Tibial nerve (tissue), 4 donors: ENCODE measurements around the gene QSOX2. TPM values are rescaled to one million over a fixed set of nuclear protein-coding genes. Genes with fewer than 3 reads are reported as not detected.

ENCODE experiments used
- DNase-seq, 2 donors: peaks; one replicate each; pipeline ENCODE4 v3.0.0-alpha.2; 2019; ENCODE audit warnings: low spot score in 2 of 2
- H3K27ac ChIP-seq, 4 donors: fragments of 200-600 bp; sonication (generic) in 3 of 4; one replicate each; pipeline ENCODE4 v1.5.1; 2017 to 2019; ENCODE audit warnings: mild to moderate bottlenecking in 1 of 4
- H3K27me3 ChIP-seq, 2 donors: fragments of 200-600 bp; sonication (generic) in 1 of 2; one replicate each; pipeline versions ENCODE4 v1.5.1 to v1.6.0; 2017 to 2019
- H3K36me3 ChIP-seq, 3 donors: fragments of 200-600 bp; sonication (generic); one replicate each; pipeline ENCODE4 v1.5.1; 2018 to 2019
- H3K4me1 ChIP-seq, 4 donors: fragments of 200-600 bp; sonication (generic) in 3 of 4; one replicate each; pipeline ENCODE4 v1.5.1; 2017 to 2019
- H3K4me3 ChIP-seq, 4 donors: fragments of 200-600 bp; sonication (generic) in 3 of 4; one replicate each; pipeline ENCODE4 v1.5.1; 2017 to 2019; ENCODE audit warnings: mild to moderate bottlenecking in 1 of 4, moderate library complexity in 1 of 4
- H3K9me3 ChIP-seq, 4 donors: fragments of 200-600 bp; sonication (generic) in 3 of 4; one replicate each; pipeline ENCODE4 v1.5.1; 2017 to 2019
- CTCF ChIP-seq, 5 experiments: fragments of 200-600 bp in 3 of 5; fragments of 450-650 bp in 2 of 5; sonication (generic) in 3 of 5; IDR thresholded peaks; one replicate each; pipeline ENCODE4 v1.5.1; 2016 to 2019; ENCODE audit warnings: antibody characterized with exemption in 5 of 5, mild to moderate bottlenecking in 3 of 5, moderate library complexity in 2 of 5
- EP300 ChIP-seq, 2 donors: sonication (generic); formaldehyde crosslinking; IDR thresholded peaks; one replicate each; pipeline ENCODE4 v1.6.1; 2017; ENCODE audit warnings: antibody characterized with exemption in 2 of 2, mild to moderate bottlenecking in 1 of 2
- POLR2A ChIP-seq, 2 donors: fragments of 450-650 bp; IDR thresholded peaks; one replicate each; pipeline ENCODE4 v1.6.1; 2017; ENCODE audit warnings: antibody characterized with exemption in 2 of 2, mild to moderate bottlenecking in 2 of 2, moderate library complexity in 2 of 2
- WGBS, 2 donors: methylation state at CpG; one replicate each; pipeline ENCODE4 v1.1.5; 2018; 5-methylcytosine and 5-hydroxymethylcytosine counted together
- total RNA-seq, 4 donors: library from RNA; depleted of rRNA; stranded (reverse); fragments of >200 nt; gene quantifications; one replicate each; pipeline ENCODE4 v1.1.0, GENCODE V29; 2016

The QSOX2 gene
- total RNA-seq, 4 donors from 2014 or later, result 10.2 to 16.8 (median 11.8) TPM

GRCh38 chr9:136259517-136259813 is 13.9 kb upstream of the QSOX2 start:
- Histone ChIP-seq H3K4me1 (peaks cover 0 to 13% (median 4%) of the 10 kb centered on the region in 4 donors), H3K36me3 (no peaks in the 10 kb centered on the region), H3K9me3 (no peaks in the 10 kb centered on the region), H3K27me3 (peaks cover 0 to 13% of the 10 kb centered on the region in 2 donors), H3K4me3 (no peak overlapping the region), H3K27ac (no peak overlapping the region)
- DNase-seq, result no peak
- TF ChIP-seq POLR2A (IDR thresholded peaks at IDR 0.05) (no peak), CTCF (IDR thresholded peaks at IDR 0.05) (no peak), EP300 (IDR thresholded peaks at IDR 0.05) (no peak)
- 64 to 75% methylated on average over 3 of the region's 4 CpGs for WGBS, 2 donors

- H3K27me3 ChIP-seq, result peaks cover 0 to 13% of the 10 kb centered on the region in 2 donors
- WGBS, 2 donors, result 77 to 80% methylated on average over 22 of the region's 22 CpGs
- no peaks in the 10 kb centered on the region for H3K36me3 ChIP-seq
- peaks cover 0 to 15% (median 4%) of the 10 kb centered on the region in 4 donors for H3K4me1 ChIP-seq
- TF ChIP-seq EP300 (IDR thresholded peaks at IDR 0.05) (no peak), POLR2A (IDR thresholded peaks at IDR 0.05) (no peak), CTCF (IDR thresholded peaks at IDR 0.05) (no peak)
- H3K9me3 ChIP-seq, result no peaks in the 10 kb centered on the region
- DNase-seq, result no peak
- H3K27ac ChIP-seq, result no peak overlapping the region
- no peak overlapping the region for H3K4me3 ChIP-seq
Observed at GRCh38 chr9:136258786-136259516, 13.3 kb upstream of the QSOX2 start.

- no peak overlapping the region for H3K4me3 ChIP-seq
- no peak for DNase-seq
- H3K36me3 ChIP-seq, result no peaks in the 10 kb centered on the region
- peaks cover 0 to 15% (median 4%) of the 10 kb centered on the region in 4 donors for H3K4me1 ChIP-seq
- no peak overlapping the region for H3K27ac ChIP-seq
- no peak for TF ChIP-seq CTCF (IDR thresholded peaks at IDR 0.05)
- H3K27me3 ChIP-seq, result peaks cover 0 to 14% of the 10 kb centered on the region in 2 donors
- no peaks in the 10 kb centered on the region for H3K9me3 ChIP-seq
- 82 to 84% methylated on average over 13 of the region's 13 CpGs for WGBS, 2 donors
Observed at GRCh38 chr9:136258299-136258625, 12.7 kb upstream of the QSOX2 start.

GRCh38 chr9:136257381-136258298 is 12.0 kb upstream of the QSOX2 start:
- H3K36me3 ChIP-seq, result no peaks in the 10 kb centered on the region
- peaks cover 0 to 21% of the 10 kb centered on the region in 2 donors for H3K27me3 ChIP-seq
- H3K4me3 ChIP-seq, result no peak overlapping the region
- no peak overlapping the region for H3K27ac ChIP-seq
- peaks cover 0 to 15% (median 4%) of the 10 kb centered on the region in 4 donors for H3K4me1 ChIP-seq
- TF ChIP-seq EP300 (IDR thresholded peaks at IDR 0.05) (no peak), CTCF (IDR thresholded peaks at IDR 0.05) (no peak), POLR2A (IDR thresholded peaks at IDR 0.05) (no peak)
- WGBS, 2 donors, result 77 to 79% methylated on average over 34 to 38 of the region's 39 CpGs
- no peaks in the 10 kb centered on the region for H3K9me3 ChIP-seq
- no peak for DNase-seq
